H9 (cell line): Measurements from ENCODE around the gene TMEM250. TPM values are rescaled to one million over a fixed set of nuclear protein-coding genes. Genes with fewer than 3 reads are reported as not detected.

Source experiments
- DNase-seq: peaks from one replicate; pipeline ENCODE4 v3.0.0-alpha.2; 2017
- H2AFZ ChIP-seq: one replicate; pipeline ENCODE4 v1.6.1; 2013; ENCODE audit warnings: mild to moderate bottlenecking, low read length, control low read depth, moderate library complexity
- H2AK5ac ChIP-seq: 2 replicates; pipeline ENCODE4 v1.6.1; 2013; ENCODE audit warnings: low read length, control low read depth, mixed read lengths; ENCODE audit not compliant: insufficient read length
- H2BK120ac ChIP-seq: one replicate; pipeline ENCODE4 v1.6.1; 2013; ENCODE audit warnings: low read depth, mild to moderate bottlenecking, low read length, control low read depth, inconsistent platforms; ENCODE audit not compliant: poor library complexity, severe bottlenecking
- H2BK12ac ChIP-seq: 2 replicates; pipeline ENCODE4 v1.6.1; 2013; ENCODE audit warnings: low read length, control low read depth, mixed read lengths, low read depth; ENCODE audit not compliant: insufficient read length
- H2BK15ac ChIP-seq: 2 replicates; pipeline ENCODE4 v1.6.1; 2013; ENCODE audit warnings: low read depth, low read length, control low read depth
- H2BK20ac ChIP-seq: one replicate; pipeline ENCODE4 v1.6.1; 2013; ENCODE audit warnings: low read depth, mild to moderate bottlenecking, low read length, control low read depth, inconsistent platforms; ENCODE audit not compliant: poor library complexity, severe bottlenecking
- H2BK5ac ChIP-seq: 2 replicates; pipeline ENCODE4 v1.6.1; 2013; ENCODE audit warnings: low read length, control low read depth, mixed read lengths; ENCODE audit not compliant: insufficient read length
- H3K14ac ChIP-seq: 2 replicates; pipeline ENCODE4 v1.6.1; 2013; ENCODE audit warnings: low read length, control low read depth; ENCODE audit not compliant: insufficient read depth
- H3K18ac ChIP-seq: 2 replicates; pipeline ENCODE4 v1.6.1; 2013; ENCODE audit warnings: low read depth, mild to moderate bottlenecking, mixed read lengths, low read length, control low read depth; ENCODE audit not compliant: insufficient read length
- H3K23ac ChIP-seq: 2 replicates; pipeline ENCODE4 v1.6.1; 2013; ENCODE audit warnings: low read length, control low read depth, mixed read lengths, low read depth; ENCODE audit not compliant: insufficient read length
- H3K23me2 ChIP-seq: 2 replicates; pipeline ENCODE4 v1.6.1; 2013; ENCODE audit warnings: low read depth, mild to moderate bottlenecking, mixed read lengths, low read length, control low read depth; ENCODE audit not compliant: insufficient read length, poor library complexity, severe bottlenecking
- H3K27ac ChIP-seq: 2 replicates; pipeline ENCODE4 v1.5.1; 2013; ENCODE audit warnings: low read length, control low read depth, mixed read lengths, low read depth; ENCODE audit not compliant: insufficient read length
- H3K27me3 ChIP-seq: 2 replicates; pipeline ENCODE4 v1.6.1; 2013; ENCODE audit warnings: low read length, control low read depth, inconsistent platforms; ENCODE audit not compliant: insufficient read depth
- H3K4ac ChIP-seq: 2 replicates; pipeline ENCODE4 v1.6.1; 2013; ENCODE audit warnings: low read depth, mild to moderate bottlenecking, control low read depth, inconsistent platforms, low read length, moderate library complexity
- H3K4me1 ChIP-seq: 2 replicates; pipeline ENCODE4 v1.6.1; 2013; ENCODE audit warnings: low read length, control low read depth, inconsistent platforms; ENCODE audit not compliant: insufficient read depth
- H3K4me2 ChIP-seq: 2 replicates; pipeline ENCODE4 v1.6.1; 2013; ENCODE audit warnings: low read length, control low read depth, mixed read lengths; ENCODE audit not compliant: insufficient read length, insufficient read depth
- H3K56ac ChIP-seq: 2 replicates; pipeline ENCODE4 v1.6.1; 2013; ENCODE audit warnings: low read depth, mild to moderate bottlenecking, mixed read lengths, low read length, control low read depth; ENCODE audit not compliant: insufficient read length
- H3K79me1 ChIP-seq: 2 replicates; pipeline ENCODE4 v1.6.1; 2013; ENCODE audit warnings: low read depth, mild to moderate bottlenecking, moderate library complexity, low read length, control low read depth, inconsistent platforms; ENCODE audit not compliant: insufficient read depth, poor library complexity, severe bottlenecking
- H3K79me2 ChIP-seq: 2 replicates; pipeline ENCODE4 v1.6.1; 2013; ENCODE audit warnings: low read length, control low read depth, inconsistent platforms; ENCODE audit not compliant: insufficient read depth
- H3K9ac ChIP-seq: 2 replicates; pipeline ENCODE4 v1.6.1; 2013; ENCODE audit warnings: low read length, control low read depth, mixed read lengths; ENCODE audit not compliant: insufficient read length; ENCODE audit errors: extremely low read depth
- H3K9me3 ChIP-seq: one replicate; pipeline ENCODE4 v1.6.1; 2013; ENCODE audit warnings: low read depth, low read length, inconsistent platforms; ENCODE audit not compliant: control insufficient read depth
- H3T11ph ChIP-seq: one replicate; pipeline ENCODE4 v1.6.1; 2013; ENCODE audit warnings: mild to moderate bottlenecking, low read length, control low read depth, inconsistent platforms
- H4K20me1 ChIP-seq: one replicate; pipeline ENCODE4 v1.6.1; 2013; ENCODE audit not compliant: control insufficient read depth, insufficient read length, insufficient read depth
- H4K5ac ChIP-seq: 2 replicates; pipeline ENCODE4 v1.6.1; 2013; ENCODE audit warnings: low read depth, mild to moderate bottlenecking, mixed read lengths, low read length, control low read depth; ENCODE audit not compliant: insufficient read length
- H4K8ac ChIP-seq: replicated peaks from 2 replicates; pipeline ENCODE4 v1.6.1; 2013; ENCODE audit warnings: low read length, control low read depth, mixed read lengths, low read depth; ENCODE audit not compliant: insufficient read length
- H4K91ac ChIP-seq: 2 replicates; pipeline ENCODE4 v1.6.1; 2013; ENCODE audit warnings: low read depth, mild to moderate bottlenecking, moderate library complexity, mixed read lengths, low read length, control low read depth; ENCODE audit not compliant: insufficient read length
- H3K27ac Mint-ChIP-seq, 3 experiments: 2 replicates in 2 of 3; 3 replicates in 1 of 3; pipeline ENCODE4 v1.8.0; 2020 to 2021; ENCODE audit warnings: mixed read lengths in 3 of 3, mild to moderate bottlenecking in 1 of 3, moderate library complexity in 1 of 3
- H3K27me3 Mint-ChIP-seq: 2 replicates; pipeline ENCODE4 v1.8.0; 2021; ENCODE audit warnings: low read depth, mild to moderate bottlenecking, moderate library complexity, mixed read lengths
- H3K36me3 Mint-ChIP-seq, 3 experiments: 2 replicates in 2 of 3; 3 replicates in 1 of 3; pipeline ENCODE4 v1.8.0; 2020 to 2021; ENCODE audit warnings: low read depth in 3 of 3, mixed read lengths in 3 of 3; ENCODE audit not compliant: insufficient read depth in 1 of 3
- H3K4me1 Mint-ChIP-seq, 2 experiments: 2 replicates each; pipeline ENCODE4 v1.8.0; 2020; ENCODE audit warnings: mixed read lengths in 2 of 2
- H3K4me3 Mint-ChIP-seq, 2 experiments: 2 replicates in 1 of 2; 3 replicates in 1 of 2; pipeline ENCODE4 v1.8.0; 2020 to 2021; ENCODE audit warnings: mild to moderate bottlenecking in 2 of 2, mixed read lengths in 2 of 2, moderate library complexity in 1 of 2
- H3K9me3 Mint-ChIP-seq, 2 experiments: 2 replicates in 1 of 2; 3 replicates in 1 of 2; pipeline ENCODE4 v1.8.0; 2020; ENCODE audit warnings: mild to moderate bottlenecking in 2 of 2, mixed read lengths in 2 of 2, moderate library complexity in 1 of 2
- CTCF ChIP-seq: fragments of 200-600 bp; sonication (generic); conservative IDR thresholded peaks from 3 replicates; pipeline ENCODE4 v1.8.0; 2021; ENCODE audit warnings: antibody characterized with exemption, mild to moderate bottlenecking
- WGBS: extraction: QIAGEN DNeasy Blood & Tissue Kit; methylation state at CpG from one replicate; pipeline ENCODE4 v1.1.7; 2013; ENCODE audit warnings: missing lambda C conversion rate, low lambda C conversion rate, mixed read lengths; ENCODE audit not compliant: insufficient read length; ENCODE audit errors: extremely low coverage; 5-methylcytosine and 5-hydroxymethylcytosine counted together
- total RNA-seq: library from RNA; stranded (reverse); gene quantifications from 2 replicates; pipeline ENCODE4 v1.2.1, GENCODE V29; 2021

The TMEM250 gene
- total RNA-seq, 1 experiment from 2014 or later = 48.1 TPM

GRCh38 chr9:136156209-136157120, 37.8 kb upstream of the TMEM250 start:
- no peaks in the 10 kb centered on the region; a peak in 1 of 7 replicates for H3K36me3 Mint-ChIP-seq
- H4K5ac ChIP-seq = no peak overlapping the region
- peaks cover 11% of the 10 kb centered on the region for H3K27me3 Mint-ChIP-seq
- no peaks in the 10 kb centered on the region for H3K23me2 ChIP-seq
- H3K4me3 Mint-ChIP-seq = no peak overlapping the region
- H2AK5ac ChIP-seq = no peak overlapping the region
- no peaks in the 10 kb centered on the region for H3K79me2 ChIP-seq
- no peak overlapping the region for H2BK15ac ChIP-seq
- no peak for DNase-seq
- no peaks in the 10 kb centered on the region for H3K9me3 ChIP-seq
- H3K27ac Mint-ChIP-seq = no peak overlapping the region
- H3T11ph ChIP-seq = no peak overlapping the region
- no peak overlapping the region for H3K18ac ChIP-seq
- H3K9me3 Mint-ChIP-seq = peaks cover 0 to 3% of the 10 kb centered on the region in 2 experiments; a peak in 2 of 5 replicates
- no peak overlapping the region for H3K4ac ChIP-seq
- no peak overlapping the region for H3K9ac ChIP-seq
- H3K4me2 ChIP-seq = no peak overlapping the region
- no peaks in the 10 kb centered on the region for H3K4me1 ChIP-seq
- no peaks in the 10 kb centered on the region for H4K20me1 ChIP-seq
- H4K91ac ChIP-seq = no peak overlapping the region
- H3K4me1 Mint-ChIP-seq = peaks cover 10 to 19% of the 10 kb centered on the region in 2 experiments
- H3K79me1 ChIP-seq = no peaks in the 10 kb centered on the region
- H2BK120ac ChIP-seq = no peak overlapping the region
- no CpG with 5 or more reads among the region's 42 CpGs for WGBS
- H2BK12ac ChIP-seq = no peak overlapping the region
- H3K14ac ChIP-seq = no peak overlapping the region
- H3K56ac ChIP-seq = no peak overlapping the region
- no peak overlapping the region for H2BK20ac ChIP-seq
- H2BK5ac ChIP-seq = no peak overlapping the region
- H3K27me3 ChIP-seq = no peaks in the 10 kb centered on the region
- H4K8ac ChIP-seq = no peak overlapping the region
- H3K27ac ChIP-seq = no peak overlapping the region
- H3K23ac ChIP-seq = no peak overlapping the region
- no peak for TF ChIP-seq CTCF
- no peak overlapping the region for H2AFZ ChIP-seq
